ENCODE data around the gene FURIN. TPM values are rescaled to one million over a fixed set of nuclear protein-coding genes. Genes with fewer than 3 reads are reported as not detected.

The FURIN gene
- polyA plus RNA-seq, 3 donors, result 6.5 to 47.3 (median 14.3) TPM

DNA sequence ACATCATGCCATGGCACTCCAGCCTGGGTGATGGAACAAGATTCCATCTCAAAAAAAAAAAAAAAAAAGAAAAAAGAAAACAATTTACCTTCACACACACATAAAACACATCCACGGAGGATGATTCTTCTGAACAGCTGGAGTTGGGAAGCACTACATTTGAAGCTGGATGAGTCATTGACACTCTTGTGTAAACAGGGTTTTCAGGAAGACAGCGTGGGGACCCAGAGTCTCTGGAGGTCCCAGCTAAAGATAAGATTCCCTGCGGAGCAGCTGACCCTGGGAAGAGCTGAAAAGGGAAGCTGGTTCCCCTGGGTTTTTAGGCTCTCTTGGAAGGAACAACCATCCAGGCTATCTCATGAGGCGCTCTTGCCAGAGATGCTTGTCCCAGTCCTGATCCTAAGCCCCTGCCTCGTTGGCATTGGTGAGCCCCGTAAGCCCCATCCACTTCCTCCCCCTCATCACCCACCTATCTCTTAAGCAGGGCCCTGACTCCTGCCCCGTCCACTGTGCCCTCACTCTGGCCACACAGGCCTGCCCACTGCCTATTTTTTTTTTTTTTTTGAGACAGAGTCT, 32.0 kb upstream of the FURIN start:
- WGBS (ENCODE audit: insufficient coverage), result 37% methylated on average over 5 of the region's 7 CpGs
- peaks cover 74% of the 10 kb centered on the region for H3K4me1 Mint-ChIP-seq
- TF ChIP-seq, protein P1, sequence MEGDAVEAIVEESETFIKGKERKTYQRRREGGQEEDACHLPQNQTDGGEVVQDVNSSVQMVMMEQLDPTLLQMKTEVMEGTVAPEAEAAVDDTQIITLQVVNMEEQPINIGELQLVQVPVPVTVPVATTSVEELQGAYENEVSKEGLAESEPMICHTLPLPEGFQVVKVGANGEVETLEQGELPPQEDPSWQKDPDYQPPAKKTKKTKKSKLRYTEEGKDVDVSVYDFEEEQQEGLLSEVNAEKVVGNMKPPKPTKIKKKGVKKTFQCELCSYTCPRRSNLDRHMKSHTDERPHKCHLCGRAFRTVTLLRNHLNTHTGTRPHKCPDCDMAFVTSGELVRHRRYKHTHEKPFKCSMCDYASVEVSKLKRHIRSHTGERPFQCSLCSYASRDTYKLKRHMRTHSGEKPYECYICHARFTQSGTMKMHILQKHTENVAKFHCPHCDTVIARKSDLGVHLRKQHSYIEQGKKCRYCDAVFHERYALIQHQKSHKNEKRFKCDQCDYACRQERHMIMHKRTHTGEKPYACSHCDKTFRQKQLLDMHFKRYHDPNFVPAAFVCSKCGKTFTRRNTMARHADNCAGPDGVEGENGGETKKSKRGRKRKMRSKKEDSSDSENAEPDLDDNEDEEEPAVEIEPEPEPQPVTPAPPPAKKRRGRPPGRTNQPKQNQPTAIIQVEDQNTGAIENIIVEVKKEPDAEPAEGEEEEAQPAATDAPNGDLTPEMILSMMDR (IDR thresholded peaks at IDR 0.05), result no peak

DNA sequence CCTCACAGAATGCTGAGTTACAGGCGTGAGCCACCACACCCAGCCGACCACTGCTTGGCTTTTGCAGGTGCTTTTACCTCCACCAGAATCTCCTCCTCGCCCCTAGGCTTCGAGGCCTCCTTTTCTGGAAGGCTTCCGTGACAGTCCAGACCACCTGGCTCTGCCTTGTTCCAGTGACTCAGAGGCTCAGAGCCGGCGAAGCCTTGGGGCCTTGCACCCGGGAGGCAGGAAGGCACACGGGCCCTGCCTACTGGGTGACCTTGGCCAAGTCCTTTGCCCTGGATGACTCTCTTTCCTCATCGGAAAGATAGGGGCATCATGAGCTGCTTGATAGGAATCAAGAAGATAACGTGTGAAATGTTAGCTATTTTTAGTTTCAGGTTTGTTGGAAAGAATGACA, 31.3 kb upstream of the FURIN start:
- 99% methylated on average over 10 of the region's 11 CpGs for whole genome bisulfite sequencing (ENCODE audit: insufficient coverage)
- DNase-seq, result no peak
- Histone ChIP-seq H3K79me2 (ENCODE audit: insufficient read depth, low read length) (peaks cover 24% of the 10 kb centered on the region), H3K27ac (ENCODE audit: low read depth in 1 of 2, low read length in 2 of 2) (no peak overlapping the region), H3K4me1 (ENCODE audit: control insufficient read depth in 1 of 2, insufficient read depth in 2 of 2, low read length in 2 of 2) (peaks cover 67 to 83% of the 10 kb centered on the region in 2 donors), H3K36me3 (replicated peaks in 1 of 2; ENCODE audit: control insufficient read depth in 1 of 2, insufficient read depth in 2 of 2, low read length in 2 of 2) (peaks cover 0 to under 1% of the 10 kb centered on the region in 2 donors), H3K9me3 (replicated peaks in 1 of 2; ENCODE audit: control insufficient read depth in 1 of 2, insufficient read depth in 1 of 2, low read length in 2 of 2) (no peaks in the 10 kb centered on the region), H3K27me3 (ENCODE audit: control insufficient read depth in 2 of 2, insufficient read depth in 2 of 2, low read length in 2 of 2) (no peaks in the 10 kb centered on the region), H4K20me1 (ENCODE audit: insufficient read depth, low read length) (no peaks in the 10 kb centered on the region), H3K4me3 (replicated peaks in 1 of 3; ENCODE audit: low read depth in 2 of 3, low read length in 3 of 3) (no peak overlapping the region), H2AFZ (ENCODE audit: insufficient read depth, low read depth, low read length, poor library complexity, severe bottlenecking) (no peak overlapping the region), H3K9ac (ENCODE audit: insufficient read depth, low read length, poor library complexity, severe bottlenecking) (no peak overlapping the region), H3K4me2 (replicated peaks; ENCODE audit: extremely low read depth, low read length, poor library complexity, severe bottlenecking) (no peak overlapping the region)
- H3K4me1 Mint-ChIP-seq, result peaks cover 77% of the 10 kb centered on the region
- H3K27ac Mint-ChIP-seq, result peak overlapping the region in 3 of 7 donors; percentile 7 to 74 (median 23)
- H3K9me3 Mint-ChIP-seq, result no peaks in the 10 kb centered on the region
- TF ChIP-seq, protein P1 (IDR thresholded peaks at IDR 0.05), result no peak
- H3K4me3 Mint-ChIP-seq, result no peak overlapping the region
- intact Hi-C loops (cut with micrococcal nuclease), result loop anchor here (5.0 kb wide), 1 partner anchor 35 kb away; no protein-coding TSS in a partner anchor
- H3K27me3 Mint-ChIP-seq (ENCODE audit: low read depth in 3 of 3), result peaks cover 1 to 5% (median 3%) of the 10 kb centered on the region in 3 donors
- peaks cover 11 to 15% of the 10 kb centered on the region in 2 donors for H3K36me3 Mint-ChIP-seq

More for the DNA sequence above, 32.0 kb upstream of the FURIN start:
- H3K9me3 ChIP-seq (replicated peaks in 1 of 2; ENCODE audit: control insufficient read depth in 1 of 2, insufficient read depth in 1 of 2, low read length in 2 of 2), result no peaks in the 10 kb centered on the region
- intact Hi-C loops (cut with micrococcal nuclease), result loop anchor here (5.0 kb wide), 1 partner anchor 36 kb away; no protein-coding TSS in a partner anchor
- peak overlapping the region in 1 of 2 donors; percentile 42 for H3K4me3 Mint-ChIP-seq
- peak; percentile 36 to 82 (median 78) for DNase-seq
- no peak overlapping the region for H3K4me2 ChIP-seq (replicated peaks; ENCODE audit: extremely low read depth, low read length, poor library complexity, severe bottlenecking)
- peaks cover 17% of the 10 kb centered on the region for H3K79me2 ChIP-seq (ENCODE audit: insufficient read depth, low read length)
- no peak overlapping the region for H3K9ac ChIP-seq (ENCODE audit: insufficient read depth, low read length, poor library complexity, severe bottlenecking)
- H3K27ac ChIP-seq (ENCODE audit: low read depth in 1 of 2, low read length in 2 of 2), result no peak overlapping the region
- peaks cover 1 to 5% (median 3%) of the 10 kb centered on the region in 3 donors for H3K27me3 Mint-ChIP-seq (ENCODE audit: low read depth in 3 of 3)
- no peaks in the 10 kb centered on the region for H3K36me3 ChIP-seq (replicated peaks in 1 of 2; ENCODE audit: control insufficient read depth in 1 of 2, insufficient read depth in 2 of 2, low read length in 2 of 2)
- no peaks in the 10 kb centered on the region for H4K20me1 ChIP-seq (ENCODE audit: insufficient read depth, low read length)
- H3K36me3 Mint-ChIP-seq, result peaks cover 6 to 9% of the 10 kb centered on the region in 2 donors
- H3K4me3 ChIP-seq (replicated peaks in 1 of 3; ENCODE audit: low read depth in 2 of 3, low read length in 3 of 3), result no peak overlapping the region
- peak overlapping the region in 5 of 7 donors; percentile 3 to 74 (median 31) for H3K27ac Mint-ChIP-seq
- no peak overlapping the region for H2AFZ ChIP-seq (ENCODE audit: insufficient read depth, low read depth, low read length, poor library complexity, severe bottlenecking)
- no peaks in the 10 kb centered on the region for H3K27me3 ChIP-seq (ENCODE audit: control insufficient read depth in 2 of 2, insufficient read depth in 2 of 2, low read length in 2 of 2)
- no peaks in the 10 kb centered on the region for H3K9me3 Mint-ChIP-seq
- peaks cover 74 to 82% of the 10 kb centered on the region in 2 donors for H3K4me1 ChIP-seq (ENCODE audit: control insufficient read depth in 1 of 2, insufficient read depth in 2 of 2, low read length in 2 of 2)
